SKM-1 treated with dmso at 0.1 percent for 144 hours (cell line): Measurements from ENCODE around the gene AK4.
"Not testable (repeated sequence)": the region's sequence is repeated elsewhere in the genome, so short reads cannot be mapped to it uniquely, and the experiment has no call there.

ENCODE experiments used
- DNase-seq: peaks from one replicate; lab custom pipeline; 2025; ENCODE audit not compliant: unreplicated experiment; lab: John Stamatoyannopoulos, UW

Gene AK4

GRCh38 chr1:65150108-65150463, 2.1 kb downstream of the AK4 start:
- DNase-seq: no peak

- no peak for DNase-seq
Observed at GRCh38 chr1:65150583-65151263, 2.7 kb downstream of the AK4 start.

GRCh38 chr1:65151641-65152040, 3.6 kb downstream of the AK4 start:
- DNase-seq: no peak

GRCh38 chr1:65153635-65154034, 5.6 kb downstream of the AK4 start:
- no peak for DNase-seq

- DNase-seq: no peak
Observed at GRCh38 chr1:65156910-65157545, 9.0 kb downstream of the AK4 start.

GRCh38 chr1:65157546-65157941, 9.5 kb downstream of the AK4 start:
- no peak for DNase-seq

GRCh38 chr1:65159291-65159688, 11.3 kb downstream of the AK4 start:
- not testable (repeated sequence) for DNase-seq

GRCh38 chr1:65159801-65160523, 12.0 kb downstream of the AK4 start:
- DNase-seq: no peak

- no peak for DNase-seq
Observed at GRCh38 chr1:65163201-65163805, 15.3 kb downstream of the AK4 start.

- DNase-seq: not testable (repeated sequence)
Observed at GRCh38 chr1:65164101-65164500, 16.1 kb downstream of the AK4 start.

- no peak for DNase-seq
Observed at GRCh38 chr1:65164633-65165032, 16.6 kb downstream of the AK4 start.

- DNase-seq: peak; percentile 90
Observed at GRCh38 chr1:65165269-65165993, 17.4 kb downstream of the AK4 start.

GRCh38 chr1:65166572-65167305, 18.7 kb downstream of the AK4 start:
- DNase-seq: peak; percentile 29

- no peak for DNase-seq
Observed at GRCh38 chr1:65167586-65168242, 19.7 kb downstream of the AK4 start.

- no peak for DNase-seq
Observed at GRCh38 chr1:65168867-65169266, 20.9 kb downstream of the AK4 start.

GRCh38 chr1:65170511-65171142, 22.6 kb downstream of the AK4 start:
- DNase-seq: peak; percentile 75

- DNase-seq: no peak
Observed at GRCh38 chr1:65172936-65173690, 25.1 kb downstream of the AK4 start.

GRCh38 chr1:65174585-65174984, 26.6 kb downstream of the AK4 start:
- peak; percentile 95 for DNase-seq
